ENCODE measurements around the gene DSEL.

DNA sequence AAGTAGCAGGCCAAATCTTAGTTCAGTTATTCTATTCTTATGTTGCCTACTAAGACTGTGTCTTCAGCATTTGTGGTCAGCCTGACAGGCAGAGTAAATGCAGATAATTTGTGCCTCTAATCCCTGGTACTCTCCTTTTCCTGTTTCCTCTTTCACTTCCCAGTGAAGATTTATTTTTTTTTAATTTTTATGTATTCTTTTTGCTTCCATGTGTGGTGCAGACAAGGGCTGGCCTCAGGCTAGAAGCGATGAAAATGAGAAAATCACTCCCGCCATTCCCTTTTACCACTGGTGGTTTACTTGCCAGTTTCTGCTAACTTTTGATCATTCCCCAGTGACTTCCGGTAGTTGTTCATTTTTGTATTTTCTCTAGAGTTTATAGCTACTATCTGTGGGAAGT is 30.9 kb downstream of the DSEL start:
- TF ChIP-seq, protein P1, sequence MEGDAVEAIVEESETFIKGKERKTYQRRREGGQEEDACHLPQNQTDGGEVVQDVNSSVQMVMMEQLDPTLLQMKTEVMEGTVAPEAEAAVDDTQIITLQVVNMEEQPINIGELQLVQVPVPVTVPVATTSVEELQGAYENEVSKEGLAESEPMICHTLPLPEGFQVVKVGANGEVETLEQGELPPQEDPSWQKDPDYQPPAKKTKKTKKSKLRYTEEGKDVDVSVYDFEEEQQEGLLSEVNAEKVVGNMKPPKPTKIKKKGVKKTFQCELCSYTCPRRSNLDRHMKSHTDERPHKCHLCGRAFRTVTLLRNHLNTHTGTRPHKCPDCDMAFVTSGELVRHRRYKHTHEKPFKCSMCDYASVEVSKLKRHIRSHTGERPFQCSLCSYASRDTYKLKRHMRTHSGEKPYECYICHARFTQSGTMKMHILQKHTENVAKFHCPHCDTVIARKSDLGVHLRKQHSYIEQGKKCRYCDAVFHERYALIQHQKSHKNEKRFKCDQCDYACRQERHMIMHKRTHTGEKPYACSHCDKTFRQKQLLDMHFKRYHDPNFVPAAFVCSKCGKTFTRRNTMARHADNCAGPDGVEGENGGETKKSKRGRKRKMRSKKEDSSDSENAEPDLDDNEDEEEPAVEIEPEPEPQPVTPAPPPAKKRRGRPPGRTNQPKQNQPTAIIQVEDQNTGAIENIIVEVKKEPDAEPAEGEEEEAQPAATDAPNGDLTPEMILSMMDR (IDR thresholded peaks at IDR 0.05), result no peak
- TF ChIP-seq POLR2AphosphoS5 (IDR thresholded peaks at IDR 0.05; ENCODE audit: low read depth, low read length) (no peak), SIN3A (IDR thresholded peaks at IDR 0.05; ENCODE audit: borderline replicate concordance, insufficient read depth, low read depth, low read length) (no peak), TCF7L2 (IDR thresholded peaks at IDR 0.05; ENCODE audit: low read depth, low read length) (no peak)
- TF ChIP-seq, protein P2, sequence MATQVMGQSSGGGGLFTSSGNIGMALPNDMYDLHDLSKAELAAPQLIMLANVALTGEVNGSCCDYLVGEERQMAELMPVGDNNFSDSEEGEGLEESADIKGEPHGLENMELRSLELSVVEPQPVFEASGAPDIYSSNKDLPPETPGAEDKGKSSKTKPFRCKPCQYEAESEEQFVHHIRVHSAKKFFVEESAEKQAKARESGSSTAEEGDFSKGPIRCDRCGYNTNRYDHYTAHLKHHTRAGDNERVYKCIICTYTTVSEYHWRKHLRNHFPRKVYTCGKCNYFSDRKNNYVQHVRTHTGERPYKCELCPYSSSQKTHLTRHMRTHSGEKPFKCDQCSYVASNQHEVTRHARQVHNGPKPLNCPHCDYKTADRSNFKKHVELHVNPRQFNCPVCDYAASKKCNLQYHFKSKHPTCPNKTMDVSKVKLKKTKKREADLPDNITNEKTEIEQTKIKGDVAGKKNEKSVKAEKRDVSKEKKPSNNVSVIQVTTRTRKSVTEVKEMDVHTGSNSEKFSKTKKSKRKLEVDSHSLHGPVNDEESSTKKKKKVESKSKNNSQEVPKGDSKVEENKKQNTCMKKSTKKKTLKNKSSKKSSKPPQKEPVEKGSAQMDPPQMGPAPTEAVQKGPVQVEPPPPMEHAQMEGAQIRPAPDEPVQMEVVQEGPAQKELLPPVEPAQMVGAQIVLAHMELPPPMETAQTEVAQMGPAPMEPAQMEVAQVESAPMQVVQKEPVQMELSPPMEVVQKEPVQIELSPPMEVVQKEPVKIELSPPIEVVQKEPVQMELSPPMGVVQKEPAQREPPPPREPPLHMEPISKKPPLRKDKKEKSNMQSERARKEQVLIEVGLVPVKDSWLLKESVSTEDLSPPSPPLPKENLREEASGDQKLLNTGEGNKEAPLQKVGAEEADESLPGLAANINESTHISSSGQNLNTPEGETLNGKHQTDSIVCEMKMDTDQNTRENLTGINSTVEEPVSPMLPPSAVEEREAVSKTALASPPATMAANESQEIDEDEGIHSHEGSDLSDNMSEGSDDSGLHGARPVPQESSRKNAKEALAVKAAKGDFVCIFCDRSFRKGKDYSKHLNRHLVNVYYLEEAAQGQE (IDR thresholded peaks at IDR 0.05; ENCODE audit: insufficient read depth in 1 of 2, low read depth in 2 of 2, low read length in 1 of 2), result no peak

All from Panc1 (cell line).